ENCODE data around the gene TENT5C.

Gene TENT5C

DNA sequence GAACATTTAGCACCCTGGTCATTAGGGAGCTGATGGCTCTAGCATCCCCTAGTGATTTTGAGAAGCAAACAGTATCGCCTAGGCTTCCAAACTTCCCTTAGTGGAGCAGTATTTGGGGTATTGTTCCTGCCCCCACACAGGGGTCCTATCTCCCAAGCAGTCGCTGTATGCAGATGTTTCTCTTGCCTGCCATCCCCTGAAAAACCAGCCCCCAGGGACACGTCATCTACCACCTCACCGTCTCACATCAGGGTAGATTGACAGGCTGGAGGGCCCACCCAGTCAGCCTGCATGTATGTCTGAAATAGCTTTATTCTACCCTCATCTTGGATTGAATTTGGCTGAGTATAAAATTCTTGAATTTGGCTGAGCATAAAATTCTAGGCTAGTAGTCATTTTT lies 33.9 kb downstream of the TENT5C start:
- DNase-seq (ENCODE audit: low spot score), result no peak
- TF ChIP-seq CTCF (IDR thresholded peaks at IDR 0.05; ENCODE audit: extremely low read depth, insufficient read depth, missing control alignments), result no peak
- in situ Hi-C loops (cut with MboI; ENCODE audit: low pct_unique_long_range_greater_than_20kb, low sequenced_read_pairs, unreplicated experiment), result no loop called here

- TF ChIP-seq CTCF (IDR thresholded peaks at IDR 0.05; ENCODE audit: extremely low read depth, insufficient read depth, missing control alignments), result no peak
- in situ Hi-C loops (cut with MboI; ENCODE audit: low pct_unique_long_range_greater_than_20kb, low sequenced_read_pairs, unreplicated experiment), result no loop called here
- no peak for DNase-seq (ENCODE audit: low spot score)
These were observed 35.7 kb downstream of the TENT5C start for GRCh38 chr1:117641536-117641935.

DNA sequence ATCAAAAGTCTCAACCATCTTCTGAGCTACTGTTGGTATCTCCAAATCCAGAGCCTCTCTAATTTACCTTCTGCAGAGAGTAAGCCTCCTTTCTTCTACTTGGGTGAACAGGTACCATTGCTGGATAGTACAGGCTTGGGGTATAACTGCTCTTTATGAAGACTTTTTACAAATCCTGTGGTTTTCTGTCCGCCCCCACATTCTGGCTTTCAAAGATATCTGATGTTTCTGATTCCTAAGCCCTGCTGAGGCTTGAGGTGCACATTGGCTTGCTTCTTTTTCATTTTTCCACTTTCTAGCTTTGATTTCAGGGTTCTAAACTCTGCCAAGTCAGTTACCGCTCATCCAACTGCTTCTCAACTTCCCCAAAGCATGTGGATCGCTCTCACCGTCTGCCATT lies 37.1 kb downstream of the TENT5C start:
- TF ChIP-seq CTCF (IDR thresholded peaks at IDR 0.05; ENCODE audit: extremely low read depth, insufficient read depth, missing control alignments), result no peak
- no peak for DNase-seq (ENCODE audit: low spot score)
- in situ Hi-C loops (cut with MboI; ENCODE audit: low pct_unique_long_range_greater_than_20kb, low sequenced_read_pairs, unreplicated experiment), result no loop called here

GRCh38 chr1:117643601-117644000 lies 37.8 kb downstream of the TENT5C start:
- DNase-seq (ENCODE audit: low spot score), result no peak
- no peak for TF ChIP-seq CTCF (IDR thresholded peaks at IDR 0.05; ENCODE audit: extremely low read depth, insufficient read depth, missing control alignments)
- in situ Hi-C loops (cut with MboI; ENCODE audit: low pct_unique_long_range_greater_than_20kb, low sequenced_read_pairs, unreplicated experiment), result no loop called here

DNA sequence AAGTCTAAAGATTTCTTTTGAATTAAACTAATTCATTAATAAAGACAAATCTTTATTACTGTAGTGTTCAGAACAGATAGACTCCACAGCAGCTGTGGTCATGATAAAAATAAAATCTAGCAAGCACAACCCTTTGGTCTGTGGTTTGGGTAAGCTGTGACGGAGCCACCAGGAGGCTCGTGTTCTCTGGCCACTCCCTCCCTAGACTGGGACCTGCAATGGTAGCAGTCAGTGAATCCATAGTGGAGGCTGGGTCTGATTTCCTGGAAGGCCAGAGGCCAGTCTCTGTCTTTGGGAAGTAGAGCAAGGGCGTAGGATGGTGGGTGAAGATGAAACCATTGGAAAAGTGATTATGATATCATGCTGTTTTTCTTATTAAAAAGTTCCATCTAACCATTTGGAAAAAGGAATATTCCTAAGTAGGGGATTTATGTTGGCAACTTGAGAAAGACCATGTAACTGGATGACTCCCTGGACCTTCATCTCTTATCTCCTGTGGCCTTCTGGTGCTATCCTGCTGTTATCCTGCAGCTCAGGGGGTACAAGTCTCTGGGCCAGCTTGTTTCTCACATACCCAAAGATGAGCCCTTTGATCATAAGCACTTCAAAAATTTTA lies 39.0 kb downstream of the TENT5C start:
- in situ Hi-C loops (cut with MboI; ENCODE audit: low pct_unique_long_range_greater_than_20kb, low sequenced_read_pairs, unreplicated experiment), result no loop called here
- no peak for TF ChIP-seq CTCF (IDR thresholded peaks at IDR 0.05; ENCODE audit: extremely low read depth, insufficient read depth, missing control alignments)
- peak; percentile 54 for DNase-seq (ENCODE audit: low spot score)

GRCh38 chr1:117645343-117645742 lies 39.5 kb downstream of the TENT5C start:
- TF ChIP-seq CTCF (IDR thresholded peaks at IDR 0.05; ENCODE audit: extremely low read depth, insufficient read depth, missing control alignments), result no peak
- DNase-seq (ENCODE audit: low spot score), result no peak
- in situ Hi-C loops (cut with MboI; ENCODE audit: low pct_unique_long_range_greater_than_20kb, low sequenced_read_pairs, unreplicated experiment), result no loop called here

All from GM13977 (cell line).